ENCODE measurements around the gene LIMK1.

LIMK1 gene

DNA sequence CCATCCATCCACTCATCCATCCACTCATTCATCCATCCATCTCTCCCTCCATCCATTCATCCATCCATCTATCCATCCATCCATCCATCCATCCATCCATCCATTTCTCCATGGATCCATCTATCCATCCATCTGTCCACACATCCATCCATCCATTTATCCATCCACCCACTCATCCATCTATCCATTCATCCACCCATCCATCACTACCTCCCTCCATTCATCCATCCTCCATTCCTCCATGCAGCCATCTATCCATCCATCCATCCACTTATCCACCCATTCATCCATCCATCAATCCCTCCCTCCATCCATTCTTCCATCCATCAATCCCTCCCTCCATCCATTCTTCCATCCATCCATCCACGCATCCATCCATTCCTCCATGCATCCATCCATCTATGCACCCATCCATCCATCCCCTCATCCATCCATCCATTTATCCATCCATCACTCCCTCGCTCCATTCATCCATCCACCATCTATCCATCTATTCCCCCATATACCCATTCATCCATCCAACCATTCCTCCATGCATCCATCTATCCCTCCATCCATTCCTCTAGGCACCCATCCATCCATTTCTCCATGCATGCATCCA lies 34.5 kb upstream of the LIMK1 start:
- no peak overlapping the region for H3K4me3 Mint-ChIP-seq
- H3K4me1 Mint-ChIP-seq: no peaks in the 10 kb centered on the region
- no peak overlapping the region for H3K27ac Mint-ChIP-seq
- no peaks in the 10 kb centered on the region for H3K36me3 Mint-ChIP-seq
- CTCF ChIA-PET: no interaction called here
- no peaks in the 10 kb centered on the region for H3K9me3 Mint-ChIP-seq
- peaks cover 10% of the 10 kb centered on the region for H3K27me3 Mint-ChIP-seq
- DNase-seq: no peak

DNA sequence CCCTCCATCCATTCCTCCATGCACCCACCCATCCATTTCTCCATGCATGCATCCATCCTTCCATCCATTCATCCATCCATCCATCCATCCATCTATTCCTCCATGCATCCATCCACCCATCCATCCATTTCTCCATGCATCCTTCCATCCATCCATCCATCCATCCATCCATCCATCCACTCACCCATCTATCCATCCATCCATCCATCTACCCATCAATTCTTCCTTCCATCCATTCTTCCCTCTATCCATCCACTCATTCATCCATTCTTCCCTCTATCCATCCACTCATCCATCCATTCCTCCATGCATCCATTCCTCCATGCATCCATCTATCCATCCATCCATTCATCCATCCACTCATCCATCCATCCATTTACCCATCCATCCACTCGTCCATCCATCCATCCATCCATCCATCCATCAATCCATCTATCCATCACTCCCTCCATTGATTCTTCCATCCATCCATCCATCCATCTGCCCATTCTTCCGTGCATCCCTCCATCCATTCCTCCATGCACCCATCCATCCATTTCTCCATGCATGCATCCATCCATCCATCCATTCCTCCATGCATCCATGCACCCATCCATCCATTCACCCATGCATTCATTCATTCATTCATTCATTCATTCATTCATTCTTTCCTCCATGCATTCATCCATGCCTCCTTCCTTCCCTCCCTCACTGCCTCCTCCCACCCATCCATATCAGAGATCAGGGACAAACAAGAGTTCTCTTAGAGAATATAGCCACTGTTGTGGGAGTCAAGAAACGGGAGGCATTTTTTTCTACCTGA lies 33.4 kb upstream of the LIMK1 start:
- Mint-ChIP-seq H3K27me3 (peaks cover 15% of the 10 kb centered on the region), H3K4me3 (no peak overlapping the region), H3K27ac (no peak overlapping the region), H3K9me3 (no peaks in the 10 kb centered on the region), H3K4me1 (no peaks in the 10 kb centered on the region), H3K36me3 (no peaks in the 10 kb centered on the region)
- no peak for DNase-seq
- CTCF ChIA-PET: no interaction called here

DNA sequence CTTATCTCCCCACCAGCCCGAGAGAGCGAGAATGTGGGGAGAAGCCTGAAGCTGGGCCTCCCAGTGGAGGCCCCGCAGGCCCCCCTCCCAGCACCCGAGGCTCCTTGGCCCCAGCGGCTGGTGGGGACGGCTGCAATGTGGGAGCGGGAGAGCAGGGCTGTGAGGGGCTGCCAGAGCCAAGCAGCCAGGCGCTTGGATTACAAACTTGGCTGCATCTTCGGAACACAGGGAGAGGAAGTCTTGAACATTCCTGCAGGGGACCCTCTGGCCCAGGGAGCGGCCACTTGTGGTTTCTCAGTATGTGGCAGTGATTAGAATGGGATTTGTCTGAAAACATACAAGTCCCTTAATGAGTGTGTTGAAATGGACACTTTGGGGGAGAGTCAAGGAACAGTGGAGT lies 32.4 kb upstream of the LIMK1 start:
- H3K9me3 Mint-ChIP-seq: no peaks in the 10 kb centered on the region
- H3K4me3 Mint-ChIP-seq: no peak overlapping the region
- H3K36me3 Mint-ChIP-seq: no peaks in the 10 kb centered on the region
- peaks cover 18% of the 10 kb centered on the region for H3K27me3 Mint-ChIP-seq
- CTCF ChIA-PET: no interaction called here
- no peak for DNase-seq
- H3K4me1 Mint-ChIP-seq: no peaks in the 10 kb centered on the region
- H3K27ac Mint-ChIP-seq: no peak overlapping the region

DNA sequence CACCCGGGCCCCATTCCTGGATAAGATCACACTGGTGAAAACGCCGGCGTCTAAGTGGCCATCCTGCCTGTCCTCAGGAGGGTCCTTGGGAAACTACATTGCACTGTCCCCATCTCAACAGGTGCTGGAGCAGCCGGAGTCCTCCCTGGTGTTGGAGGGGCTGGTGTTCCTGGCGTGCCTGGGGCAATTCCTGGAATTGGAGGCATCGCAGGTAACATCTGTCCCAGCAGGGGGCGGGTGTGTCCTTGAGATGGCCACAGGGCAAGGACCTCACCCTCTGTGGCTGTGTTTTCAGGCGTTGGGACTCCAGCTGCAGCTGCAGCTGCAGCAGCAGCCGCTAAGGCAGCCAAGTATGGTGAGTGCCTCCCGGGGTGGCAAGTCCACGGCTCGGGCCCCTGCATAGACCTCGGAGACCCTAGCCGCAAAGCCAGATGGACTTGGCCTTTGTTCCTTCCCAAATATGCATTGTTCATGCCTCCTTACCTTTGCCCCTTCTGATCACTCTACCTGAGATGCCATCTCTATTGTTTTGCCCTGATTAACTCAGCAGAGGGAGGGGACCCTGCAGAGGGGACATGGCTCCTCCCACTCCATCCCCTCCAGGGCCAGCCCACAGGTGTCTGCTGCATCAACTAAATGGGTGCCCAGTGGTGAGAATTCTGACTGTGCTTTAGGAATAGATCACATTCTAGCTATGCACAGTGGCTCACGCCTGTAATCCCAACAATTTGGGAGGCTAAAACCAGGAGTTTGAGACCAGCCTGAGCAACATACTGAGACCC lies 31.8 kb upstream of the LIMK1 start:
- H3K4me3 Mint-ChIP-seq: no peak overlapping the region
- H3K9me3 Mint-ChIP-seq: no peaks in the 10 kb centered on the region
- no peaks in the 10 kb centered on the region for H3K36me3 Mint-ChIP-seq
- DNase-seq: no peak
- CTCF ChIA-PET: no interaction called here
- H3K27me3 Mint-ChIP-seq: peaks cover 22% of the 10 kb centered on the region
- no peaks in the 10 kb centered on the region for H3K4me1 Mint-ChIP-seq
- no peak overlapping the region for H3K27ac Mint-ChIP-seq

DNA sequence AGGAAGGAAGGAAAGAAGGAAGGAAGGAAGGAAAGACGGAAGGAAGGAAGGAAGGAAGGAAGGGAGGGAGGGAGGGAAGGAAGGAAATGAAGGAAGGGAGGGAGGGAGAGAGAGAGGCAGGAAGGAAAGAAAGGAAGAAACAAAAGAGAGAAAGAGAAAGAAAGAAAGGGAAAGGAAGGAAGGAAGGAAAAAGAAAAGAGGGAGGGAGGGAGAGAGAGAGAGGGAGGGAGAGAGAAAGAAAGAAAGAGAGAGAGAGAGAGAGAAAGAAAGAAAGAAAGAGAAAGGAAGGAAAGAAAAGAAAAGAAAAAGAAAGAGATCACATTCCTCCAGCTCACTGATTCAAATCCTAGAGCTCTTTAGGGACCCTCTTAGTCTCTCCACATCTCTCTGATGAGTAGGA lies 31.0 kb upstream of the LIMK1 start:
- peaks cover 28% of the 10 kb centered on the region for H3K27me3 Mint-ChIP-seq
- CTCF ChIA-PET: no interaction called here

DNA sequence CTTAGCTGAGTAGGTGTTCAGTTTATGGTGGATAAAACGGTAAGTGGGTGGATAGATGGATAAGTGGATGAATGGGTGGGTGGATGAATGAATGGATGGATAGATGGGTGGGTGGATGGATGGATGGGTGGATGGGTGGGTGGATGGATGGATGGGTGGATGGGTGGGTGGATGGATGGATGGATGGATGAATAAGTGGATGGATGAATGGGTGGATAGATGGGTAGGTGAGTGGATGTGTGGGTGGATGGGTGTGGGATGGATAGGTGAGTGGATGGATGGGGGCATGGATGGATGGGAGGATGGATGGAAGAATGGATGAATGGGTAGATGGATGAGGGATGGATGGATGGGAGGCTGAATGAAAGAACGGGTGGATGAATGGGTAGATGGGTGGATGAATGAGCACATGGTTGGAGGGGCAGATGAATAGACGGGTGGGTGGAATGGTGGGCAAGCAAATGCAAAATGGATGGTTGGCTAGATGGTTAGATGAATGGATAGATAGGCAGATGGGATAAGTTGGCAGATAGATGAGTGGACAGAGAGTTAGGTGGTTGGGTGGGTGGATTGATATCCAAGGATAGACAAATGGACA lies 29.9 kb upstream of the LIMK1 start:
- DNase-seq: no peak
- Mint-ChIP-seq H3K27me3 (peaks cover 39% of the 10 kb centered on the region), H3K27ac (no peak overlapping the region), H3K9me3 (no peaks in the 10 kb centered on the region), H3K4me1 (no peaks in the 10 kb centered on the region), H3K4me3 (no peak overlapping the region), H3K36me3 (no peaks in the 10 kb centered on the region)
- CTCF ChIA-PET: no interaction called here

More for the DNA sequence above, 31.0 kb upstream of the LIMK1 start:
- no peaks in the 10 kb centered on the region for H3K4me1 Mint-ChIP-seq
- no peak for DNase-seq
- no peaks in the 10 kb centered on the region for H3K9me3 Mint-ChIP-seq
- no peak overlapping the region for H3K27ac Mint-ChIP-seq
- no peak overlapping the region for H3K4me3 Mint-ChIP-seq
- no peaks in the 10 kb centered on the region for H3K36me3 Mint-ChIP-seq

DNA sequence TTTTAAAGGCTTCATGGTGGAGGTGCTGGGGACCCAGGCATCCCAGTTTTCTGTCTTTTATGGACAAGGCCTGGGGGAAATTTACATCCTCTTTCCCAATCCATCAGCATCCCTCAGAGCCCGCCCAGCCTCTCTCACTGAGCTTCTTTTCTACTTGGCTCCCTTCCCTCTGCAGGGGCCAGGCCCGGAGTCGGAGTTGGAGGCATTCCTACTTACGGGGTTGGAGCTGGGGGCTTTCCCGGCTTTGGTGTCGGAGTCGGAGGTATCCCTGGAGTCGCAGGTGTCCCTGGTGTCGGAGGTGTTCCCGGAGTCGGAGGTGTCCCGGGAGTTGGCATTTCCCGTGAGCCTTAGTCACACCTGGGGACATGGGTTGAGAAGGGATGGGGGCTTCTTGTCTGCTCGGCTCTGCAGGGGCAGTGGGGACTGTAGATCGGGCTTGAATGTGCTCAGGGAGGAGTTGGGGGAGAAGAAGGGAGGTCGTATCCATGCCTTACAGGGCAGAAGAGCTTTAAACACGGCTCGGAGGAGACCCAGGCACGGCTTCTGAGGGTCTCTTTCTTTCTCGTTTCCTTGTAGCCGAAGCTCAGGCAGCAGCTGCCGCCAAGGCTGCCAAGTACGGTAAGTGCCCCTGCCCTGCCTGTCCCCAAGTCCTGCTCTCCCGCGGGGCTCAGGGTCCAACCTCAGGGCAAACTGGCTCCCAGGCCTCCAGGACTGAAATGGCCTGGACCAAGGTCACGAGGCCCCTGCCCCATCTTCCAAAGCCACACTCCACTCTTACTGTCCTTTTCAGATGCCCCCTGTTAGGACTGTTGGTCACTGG lies 27.3 kb upstream of the LIMK1 start:
- no peak for DNase-seq
- no peaks in the 10 kb centered on the region for H3K9me3 Mint-ChIP-seq
- peaks cover 44% of the 10 kb centered on the region for H3K27me3 Mint-ChIP-seq
- no peak overlapping the region for H3K27ac Mint-ChIP-seq
- H3K4me1 Mint-ChIP-seq: no peaks in the 10 kb centered on the region
- no peaks in the 10 kb centered on the region for H3K36me3 Mint-ChIP-seq
- no peak overlapping the region for H3K4me3 Mint-ChIP-seq
- CTCF ChIA-PET: interaction anchor here (1.0 kb wide), 1 partner anchor 11 kb away, joined by 3 read pairs; no protein-coding TSS in a partner anchor

DNA sequence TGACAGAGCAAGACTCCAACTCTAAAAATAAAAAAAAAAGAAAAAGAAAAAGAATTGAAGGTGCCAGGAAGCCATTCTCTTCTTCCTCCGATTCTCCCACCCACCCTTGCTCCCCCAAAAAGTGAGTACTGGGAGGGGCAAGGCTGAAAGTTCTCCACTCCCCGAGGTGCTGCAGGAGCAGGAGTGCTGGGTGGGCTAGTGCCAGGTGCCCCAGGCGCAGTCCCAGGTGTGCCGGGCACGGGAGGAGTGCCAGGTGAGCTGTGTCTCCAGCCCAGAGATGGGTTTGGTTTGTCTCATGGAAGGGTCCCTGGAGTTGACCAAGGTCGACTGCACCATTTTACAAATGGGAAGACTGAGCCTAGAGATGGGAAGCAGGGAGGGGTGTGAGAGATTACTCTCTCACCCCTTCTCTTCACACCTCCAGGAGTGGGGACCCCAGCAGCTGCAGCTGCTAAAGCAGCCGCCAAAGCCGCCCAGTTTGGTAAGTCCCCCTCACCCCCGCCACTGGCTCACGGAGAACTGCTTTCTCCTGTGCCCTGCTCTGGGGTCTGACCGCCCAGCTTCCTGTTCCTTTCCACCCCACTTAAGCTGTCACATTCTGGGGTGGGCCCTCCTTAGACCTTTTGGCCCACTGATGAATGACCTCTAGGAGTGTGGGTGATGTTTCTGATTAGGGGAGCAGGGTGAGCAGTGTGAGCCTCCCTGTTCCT lies 26.2 kb upstream of the LIMK1 start:
- Mint-ChIP-seq H3K36me3 (no peaks in the 10 kb centered on the region), H3K9me3 (no peaks in the 10 kb centered on the region), H3K4me3 (no peak overlapping the region), H3K4me1 (peaks cover 4% of the 10 kb centered on the region), H3K27ac (no peak overlapping the region), H3K27me3 (peaks cover 42% of the 10 kb centered on the region)
- CTCF ChIA-PET: no interaction called here
- DNase-seq: no peak

DNA sequence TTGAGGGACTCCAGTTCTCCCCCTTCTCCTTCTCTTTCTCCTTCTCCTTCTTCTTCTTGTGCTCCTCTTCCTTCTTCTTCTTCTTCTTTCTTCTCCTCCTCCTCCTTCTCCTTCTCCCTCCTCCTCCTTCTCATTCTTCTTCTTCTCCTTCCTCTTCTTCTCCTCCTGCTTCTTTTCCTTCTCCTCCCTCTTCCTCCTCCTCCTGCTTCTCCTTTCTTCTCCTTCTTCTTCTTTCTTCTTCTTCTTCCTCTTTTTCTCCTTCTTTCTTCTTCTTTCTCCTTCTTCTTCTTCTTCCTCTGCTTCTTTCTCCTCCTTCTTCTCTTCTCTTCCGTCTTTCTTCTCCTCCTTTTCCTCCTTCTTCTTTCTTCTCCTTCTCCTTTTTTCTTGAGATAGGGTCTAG lies 25.6 kb upstream of the LIMK1 start:
- no peak overlapping the region for H3K27ac Mint-ChIP-seq
- H3K9me3 Mint-ChIP-seq: no peaks in the 10 kb centered on the region
- CTCF ChIA-PET: no interaction called here
- peaks cover 39% of the 10 kb centered on the region for H3K27me3 Mint-ChIP-seq
- H3K4me3 Mint-ChIP-seq: no peak overlapping the region
- peaks cover 4% of the 10 kb centered on the region for H3K4me1 Mint-ChIP-seq
- no peak for DNase-seq
- H3K36me3 Mint-ChIP-seq: no peaks in the 10 kb centered on the region

DNA sequence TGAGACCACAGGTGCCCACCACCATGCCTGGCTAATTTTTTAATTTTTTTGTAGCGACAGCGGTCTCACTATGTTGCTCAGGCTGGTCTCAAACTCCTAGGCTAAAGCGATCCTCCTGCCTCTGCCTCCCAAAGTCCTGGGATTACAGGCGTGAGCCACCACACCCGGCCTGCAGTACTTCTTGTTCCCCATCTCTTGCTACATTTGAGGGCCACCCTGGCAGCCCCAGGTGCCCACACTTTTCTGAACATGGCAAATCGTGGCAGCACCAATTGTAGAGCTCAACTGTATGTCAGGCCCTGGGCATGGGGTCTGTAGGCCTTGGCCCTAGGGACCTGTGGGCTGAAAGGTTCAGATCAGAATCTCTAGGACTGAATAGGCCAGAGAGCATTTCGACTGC lies 25.1 kb upstream of the LIMK1 start:
- CTCF ChIA-PET: interaction anchor here (1.1 to 1.3 kb wide), 2 partner anchors 147 to 343 kb away, joined by 3 read pairs; no protein-coding TSS in a partner anchor
- Mint-ChIP-seq H3K9me3 (no peaks in the 10 kb centered on the region), H3K27me3 (peaks cover 39% of the 10 kb centered on the region), H3K4me1 (peaks cover 4% of the 10 kb centered on the region), H3K27ac (no peak overlapping the region), H3K4me3 (no peak overlapping the region), H3K36me3 (no peaks in the 10 kb centered on the region)
- DNase-seq: no peak

DNA sequence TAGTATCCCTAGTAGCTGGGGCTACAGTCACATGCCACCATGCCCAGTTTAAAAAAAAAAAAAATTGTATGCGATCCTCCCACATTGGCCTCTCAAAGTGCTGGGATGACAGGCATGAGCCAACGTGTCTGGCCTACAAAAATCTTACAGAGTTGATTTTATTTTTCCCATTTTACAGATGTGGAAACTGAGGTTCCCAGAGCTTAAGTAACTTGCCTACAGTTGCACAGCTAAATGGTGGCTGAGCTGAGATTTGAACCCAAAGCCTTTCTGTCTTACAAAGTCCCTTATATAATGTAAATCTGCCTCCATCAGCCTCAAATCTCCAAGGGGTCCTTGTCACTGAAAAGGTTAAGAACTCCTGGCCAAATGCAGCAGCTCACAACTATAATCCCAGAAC lies 24.6 kb upstream of the LIMK1 start:
- Mint-ChIP-seq H3K27ac (no peak overlapping the region), H3K9me3 (no peaks in the 10 kb centered on the region), H3K27me3 (peaks cover 35% of the 10 kb centered on the region), H3K4me3 (no peak overlapping the region), H3K4me1 (peaks cover 4% of the 10 kb centered on the region), H3K36me3 (no peaks in the 10 kb centered on the region)
- CTCF ChIA-PET: interaction anchor here (1.1 to 1.3 kb wide), 2 partner anchors 146 to 342 kb away, joined by 3 read pairs; no protein-coding TSS in a partner anchor
- DNase-seq: no peak

DNA sequence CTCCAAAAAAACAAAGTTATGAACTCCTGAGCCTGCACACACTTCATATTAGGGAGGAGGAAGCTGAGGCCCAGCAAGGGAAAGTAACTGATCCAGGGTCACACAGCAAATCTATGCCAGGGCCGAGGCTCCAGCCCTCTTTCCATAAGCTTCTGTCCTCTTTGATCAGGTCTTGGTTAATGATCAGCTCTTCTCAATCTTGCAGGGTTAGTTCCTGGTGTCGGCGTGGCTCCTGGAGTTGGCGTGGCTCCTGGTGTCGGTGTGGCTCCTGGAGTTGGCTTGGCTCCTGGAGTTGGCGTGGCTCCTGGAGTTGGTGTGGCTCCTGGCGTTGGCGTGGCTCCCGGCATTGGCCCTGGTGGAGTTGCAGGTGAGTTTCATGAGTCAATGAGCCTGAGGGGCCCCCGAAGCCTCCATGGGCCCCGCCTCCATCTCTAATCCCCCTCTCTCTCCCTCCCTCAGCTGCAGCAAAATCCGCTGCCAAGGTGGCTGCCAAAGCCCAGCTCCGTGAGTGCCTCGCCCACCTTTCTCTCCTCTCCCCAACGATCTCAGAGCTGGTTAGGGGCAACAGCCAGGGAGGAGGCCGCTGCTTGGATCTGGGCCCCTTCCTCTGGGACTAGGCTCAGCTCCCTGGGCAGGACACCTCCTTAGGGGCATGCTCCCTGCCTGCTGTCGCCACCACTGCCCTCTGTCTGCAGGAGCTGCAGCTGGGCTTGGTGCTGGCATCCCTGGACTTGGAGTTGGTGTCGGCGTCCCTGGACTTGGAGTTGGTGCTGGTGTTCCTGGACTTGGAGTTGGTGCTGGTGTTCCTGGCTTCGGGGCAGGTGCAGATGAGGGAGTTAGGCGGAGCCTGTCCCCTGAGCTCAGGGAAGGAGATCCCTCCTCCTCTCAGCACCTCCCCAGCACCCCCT lies 23.7 kb upstream of the LIMK1 start:
- peaks cover 33% of the 10 kb centered on the region for H3K27me3 Mint-ChIP-seq
- CTCF ChIA-PET: interaction anchor here (0.6 to 1.3 kb wide), 3 partner anchors 138 to 342 kb away, joined by 3 read pairs; no protein-coding TSS in a partner anchor
- H3K4me3 Mint-ChIP-seq: no peak overlapping the region
- H3K9me3 Mint-ChIP-seq: no peaks in the 10 kb centered on the region
- DNase-seq: no peak
- peaks cover 4% of the 10 kb centered on the region for H3K4me1 Mint-ChIP-seq
- no peak overlapping the region for H3K27ac Mint-ChIP-seq
- H3K36me3 Mint-ChIP-seq: no peaks in the 10 kb centered on the region
